DOHH2 (cell line): ENCODE results near the gene TNFRSF9.

Source experiments
- EZH2phosphoT487 ChIP-seq: fragments of 200-600 bp; sonication (generic); IDR thresholded peaks from 2 replicates; pipeline ENCODE4 v1.6.1; 2017; ENCODE audit warnings: borderline replicate concordance, mild to moderate bottlenecking, antibody characterized with exemption, low read length, moderate library complexity, mixed read lengths
- TF ChIP-seq, protein P1 (sequence below): fragments of 200-600 bp; sonication (generic); IDR thresholded peaks from one replicate; pipeline ENCODE4 v1.5.1; 2014; ENCODE audit warnings: antibody characterized with exemption, mild to moderate bottlenecking, low read depth, low read length; ENCODE audit not compliant: poor library complexity, severe bottlenecking

GRCh38 chr1:7962014-7962335 lies 21.3 kb upstream of the TNFRSF9 start:
- TF ChIP-seq, protein P1, sequence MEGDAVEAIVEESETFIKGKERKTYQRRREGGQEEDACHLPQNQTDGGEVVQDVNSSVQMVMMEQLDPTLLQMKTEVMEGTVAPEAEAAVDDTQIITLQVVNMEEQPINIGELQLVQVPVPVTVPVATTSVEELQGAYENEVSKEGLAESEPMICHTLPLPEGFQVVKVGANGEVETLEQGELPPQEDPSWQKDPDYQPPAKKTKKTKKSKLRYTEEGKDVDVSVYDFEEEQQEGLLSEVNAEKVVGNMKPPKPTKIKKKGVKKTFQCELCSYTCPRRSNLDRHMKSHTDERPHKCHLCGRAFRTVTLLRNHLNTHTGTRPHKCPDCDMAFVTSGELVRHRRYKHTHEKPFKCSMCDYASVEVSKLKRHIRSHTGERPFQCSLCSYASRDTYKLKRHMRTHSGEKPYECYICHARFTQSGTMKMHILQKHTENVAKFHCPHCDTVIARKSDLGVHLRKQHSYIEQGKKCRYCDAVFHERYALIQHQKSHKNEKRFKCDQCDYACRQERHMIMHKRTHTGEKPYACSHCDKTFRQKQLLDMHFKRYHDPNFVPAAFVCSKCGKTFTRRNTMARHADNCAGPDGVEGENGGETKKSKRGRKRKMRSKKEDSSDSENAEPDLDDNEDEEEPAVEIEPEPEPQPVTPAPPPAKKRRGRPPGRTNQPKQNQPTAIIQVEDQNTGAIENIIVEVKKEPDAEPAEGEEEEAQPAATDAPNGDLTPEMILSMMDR = no peak
- no peak for TF ChIP-seq EZH2phosphoT487
